Measurements from ENCODE around the gene GGA1. TPM values are rescaled to one million over a fixed set of nuclear protein-coding genes. Genes with fewer than 3 reads are reported as not detected.

GGA1 gene
- total and polyA plus RNA-seq, 2 donors from 2014 or later = 37.5 to 61.2 TPM

- DNase-seq (peak in 1 of 5 donors; percentile 64), FAIRE-seq (no peak)
- Histone ChIP-seq H3K36me3 (ENCODE audit: control insufficient read depth in 2 of 3, insufficient read depth in 3 of 3, low read length in 3 of 3) (peaks cover 0 to 25% (median 2%) of the 10 kb centered on the region in 3 donors), H3K9me3 (ENCODE audit: control insufficient read depth in 2 of 3, insufficient read depth in 1 of 3, low read length in 3 of 3) (no peaks in the 10 kb centered on the region), H3K27ac (ENCODE audit: low read depth in 2 of 2, low read length in 2 of 2) (peak overlapping the region; percentile 25 to 34), H3K4me3 (ENCODE audit: low read length in 3 of 3) (no peak overlapping the region), H3K27me3 (ENCODE audit: control insufficient read depth, insufficient read depth, low read length) (no peaks in the 10 kb centered on the region), H3K4me1 (ENCODE audit: control insufficient read depth in 2 of 3, insufficient read depth in 2 of 3, low read depth in 1 of 3, low read length in 3 of 3) (peaks cover 0 to 44% (median 25%) of the 10 kb centered on the region in 3 donors), H3K9ac (ENCODE audit: low read length in 3 of 3) (peak overlapping the region in 1 of 3 donors; percentile 29)
- intact Hi-C loops (cut with DNase I) = loop anchor here (5.0 kb wide), 1 partner anchor 33 kb away; no protein-coding TSS in a partner anchor
- TF ChIP-seq CTCF (IDR thresholded peaks at IDR 0.05; ENCODE audit: borderline replicate concordance, extremely low read depth, insufficient read depth) = no peak
Observed at GRCh38 chr22:37569921-37570660, 38.5 kb upstream of the GGA1 start.

DNA sequence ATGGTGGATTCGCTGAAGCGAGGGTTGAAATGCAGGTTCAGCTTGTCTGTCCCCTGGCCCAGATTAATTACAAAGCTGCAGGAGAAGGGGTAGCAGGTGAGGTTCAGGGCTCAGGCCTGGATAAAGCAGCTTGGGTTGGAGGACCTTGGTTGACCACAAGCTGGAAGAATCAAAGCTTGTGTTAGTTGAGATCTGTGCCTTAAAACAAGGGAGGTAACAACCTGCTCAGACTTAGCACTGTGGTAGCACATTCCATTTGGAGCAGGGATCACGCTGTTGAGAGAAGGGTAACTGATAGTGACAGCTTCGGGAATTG is 38.0 kb upstream of the GGA1 start:
- TF ChIP-seq CTCF (IDR thresholded peaks at IDR 0.05; ENCODE audit: borderline replicate concordance, extremely low read depth, insufficient read depth) = no peak
- Histone ChIP-seq H3K4me3 (ENCODE audit: low read length in 3 of 3) (no peak overlapping the region), H3K4me1 (ENCODE audit: control insufficient read depth in 2 of 3, insufficient read depth in 2 of 3, low read depth in 1 of 3, low read length in 3 of 3) (peaks cover 0 to 43% (median 25%) of the 10 kb centered on the region in 3 donors), H3K9me3 (ENCODE audit: control insufficient read depth in 2 of 3, insufficient read depth in 1 of 3, low read length in 3 of 3) (no peaks in the 10 kb centered on the region), H3K9ac (ENCODE audit: low read length in 3 of 3) (peak overlapping the region in 1 of 3 donors; percentile 14), H3K27ac (ENCODE audit: low read depth in 2 of 2, low read length in 2 of 2) (no peak overlapping the region), H3K36me3 (ENCODE audit: control insufficient read depth in 2 of 3, insufficient read depth in 3 of 3, low read length in 3 of 3) (peaks cover 0 to 25% (median 2%) of the 10 kb centered on the region in 3 donors), H3K27me3 (ENCODE audit: control insufficient read depth, insufficient read depth, low read length) (no peaks in the 10 kb centered on the region)
- DNase-seq = no peak
- intact Hi-C loops (cut with DNase I) = loop anchor here (5.0 kb wide), 1 partner anchor 33 kb away; no protein-coding TSS in a partner anchor
- no peak for FAIRE-seq

DNA sequence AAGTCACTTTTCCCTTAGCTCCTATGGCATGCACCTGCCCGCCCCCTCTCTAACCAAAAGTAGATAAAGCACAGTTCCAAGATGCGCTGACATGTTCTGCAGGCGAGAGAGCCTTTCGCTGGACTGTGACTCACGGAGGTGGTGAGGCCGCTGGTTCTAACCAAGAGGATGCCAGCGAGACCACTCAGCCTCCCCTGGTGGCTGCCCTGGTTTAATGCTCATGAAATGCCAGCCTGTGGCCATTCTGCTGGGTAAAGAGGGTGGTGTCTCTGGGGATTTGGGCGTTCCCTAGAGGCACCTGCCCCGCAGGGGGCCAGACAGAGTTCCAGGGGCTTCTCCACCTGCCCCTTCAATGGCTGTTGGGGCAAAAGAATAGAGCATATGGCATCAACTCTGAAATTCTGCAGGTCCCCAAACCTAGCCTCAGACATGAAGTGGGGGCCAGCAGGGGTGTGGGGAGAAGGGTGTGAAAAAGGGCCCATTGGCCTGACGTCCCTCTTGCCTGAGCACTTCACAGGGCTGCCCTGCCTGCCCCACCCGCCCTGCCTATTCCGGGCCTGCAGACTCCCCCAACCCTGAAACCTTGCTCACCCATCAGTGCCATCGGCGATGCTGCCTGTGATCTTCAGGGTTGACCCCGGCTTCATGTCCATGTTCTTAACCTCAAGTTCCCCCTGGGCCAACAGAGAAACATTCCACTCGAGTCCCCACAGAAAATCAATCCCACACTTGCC is 37.2 kb upstream of the GGA1 start:
- Histone ChIP-seq H3K9ac (ENCODE audit: low read length in 3 of 3) (no peak overlapping the region), H3K4me3 (ENCODE audit: low read length in 3 of 3) (no peak overlapping the region), H3K36me3 (ENCODE audit: control insufficient read depth in 2 of 3, insufficient read depth in 3 of 3, low read length in 3 of 3) (peaks cover 0 to 20% (median 2%) of the 10 kb centered on the region in 3 donors), H3K27ac (ENCODE audit: low read depth in 2 of 2, low read length in 2 of 2) (no peak overlapping the region), H3K9me3 (ENCODE audit: control insufficient read depth in 2 of 3, insufficient read depth in 1 of 3, low read length in 3 of 3) (no peaks in the 10 kb centered on the region), H3K4me1 (ENCODE audit: control insufficient read depth in 2 of 3, insufficient read depth in 2 of 3, low read depth in 1 of 3, low read length in 3 of 3) (peaks cover 0 to 35% (median 25%) of the 10 kb centered on the region in 3 donors), H3K27me3 (ENCODE audit: control insufficient read depth, insufficient read depth, low read length) (no peaks in the 10 kb centered on the region)
- no peak for TF ChIP-seq CTCF (IDR thresholded peaks at IDR 0.05; ENCODE audit: borderline replicate concordance, extremely low read depth, insufficient read depth)
- DNase-seq (no peak), FAIRE-seq (no peak)
- intact Hi-C loops (cut with DNase I) = loop anchor here (5.0 kb wide), 1 partner anchor 34 kb away; no protein-coding TSS in a partner anchor

Data from kidney (tissue), 14 donors.